HL-60/S4 (cell line): ENCODE data around the gene OGDH.

ENCODE experiments used
- in situ Hi-C: fragments of 300-500 bp; cut with MboI; formaldehyde crosslinking; loops from 2 replicates; pipeline ENCODE4 v1.14.3; 2022; ENCODE audit warnings: low sequenced_read_pairs

OGDH gene

GRCh38 chr7:44636041-44636584 is 29.7 kb downstream of the OGDH start:
- in situ Hi-C loops, result no loop called here

- in situ Hi-C loops, result no loop called here
These were observed 30.5 kb downstream of the OGDH start for GRCh38 chr7:44636926-44637325.

DNA sequence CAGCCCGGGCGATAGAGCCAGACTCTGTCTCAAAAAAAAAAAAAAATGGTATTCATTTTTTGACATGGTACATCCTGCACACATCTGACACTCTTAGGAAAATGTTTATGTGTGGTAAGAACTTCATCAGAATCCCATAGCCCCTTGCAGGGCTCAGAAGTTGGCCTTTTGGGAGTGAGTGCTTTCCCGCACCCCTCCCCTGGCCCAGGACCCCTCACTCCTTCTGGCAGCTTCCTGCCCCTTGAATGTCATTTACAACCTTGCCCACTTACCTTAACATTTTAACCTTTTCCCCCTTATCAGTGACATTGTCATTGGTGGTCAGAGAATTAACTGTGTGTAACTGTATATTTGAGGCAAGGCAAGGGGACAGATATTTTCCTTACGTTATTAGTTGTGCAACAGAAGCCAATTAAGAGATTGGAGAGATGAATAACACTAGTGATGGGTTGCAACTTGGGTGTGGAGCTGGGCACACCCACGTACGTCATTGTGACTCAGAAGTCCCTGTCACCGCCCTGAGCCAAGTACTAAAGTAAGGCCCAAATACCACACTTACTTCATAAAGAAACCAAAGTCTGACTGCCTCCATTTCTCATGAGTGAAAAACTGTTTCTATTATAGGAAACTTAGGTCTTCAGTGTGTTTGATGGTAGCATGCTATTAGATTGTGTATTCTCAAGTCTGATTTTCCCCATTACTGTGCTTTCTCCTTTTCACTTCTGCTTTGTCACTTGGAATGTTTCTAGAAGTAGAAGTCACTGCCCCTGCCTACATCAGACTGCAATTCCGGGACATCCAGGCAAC is 31.6 kb downstream of the OGDH start:
- in situ Hi-C loops, result no loop called here

DNA sequence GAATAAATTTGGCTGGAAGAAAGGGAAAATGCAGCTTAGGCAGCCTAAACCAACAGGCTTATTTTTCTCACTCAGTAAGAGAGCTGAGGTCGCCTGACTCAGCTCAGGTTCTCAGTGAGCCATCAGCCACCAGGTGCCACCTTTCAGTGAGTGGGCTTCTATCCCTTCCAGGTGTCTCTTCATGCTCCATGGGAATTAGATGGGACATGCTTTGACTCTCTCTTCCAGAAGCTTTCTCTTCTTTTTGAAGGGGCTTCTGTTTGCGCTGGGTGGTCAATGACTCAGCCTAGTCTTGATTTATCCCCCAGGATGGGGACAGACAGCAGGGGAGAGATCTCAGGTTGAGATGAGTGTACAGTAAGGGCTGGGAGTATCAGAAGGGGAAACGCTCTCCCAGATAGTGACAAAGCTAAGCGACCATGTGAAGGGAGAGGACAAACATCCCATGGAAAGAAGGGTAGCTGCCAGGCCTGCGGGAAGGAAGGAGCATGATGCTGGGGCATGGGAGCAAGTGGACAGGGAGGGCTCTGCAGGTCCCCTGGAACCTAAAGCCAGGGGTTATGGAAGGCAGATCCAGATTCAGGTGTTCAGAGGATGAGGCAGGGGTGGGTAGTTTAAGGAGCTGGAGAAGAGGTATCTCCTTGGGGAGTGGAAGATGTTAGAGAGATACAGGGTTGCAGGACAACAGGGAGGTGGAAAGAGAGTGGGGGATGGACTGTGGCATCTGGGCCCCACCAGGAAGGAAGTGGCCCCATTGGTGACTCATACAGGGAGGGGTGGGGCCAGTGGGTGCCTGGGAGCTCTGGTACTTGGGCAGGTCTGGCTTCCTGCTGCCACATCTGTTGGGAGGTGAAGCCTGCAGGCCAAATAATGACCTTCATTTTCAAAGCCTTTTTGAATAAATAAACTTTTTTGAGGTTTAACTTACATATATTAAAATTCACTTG is 32.5 kb downstream of the OGDH start:
- in situ Hi-C loops, result no loop called here

GRCh38 chr7:44639671-44640321 is 33.4 kb downstream of the OGDH start:
- in situ Hi-C loops, result no loop called here

DNA sequence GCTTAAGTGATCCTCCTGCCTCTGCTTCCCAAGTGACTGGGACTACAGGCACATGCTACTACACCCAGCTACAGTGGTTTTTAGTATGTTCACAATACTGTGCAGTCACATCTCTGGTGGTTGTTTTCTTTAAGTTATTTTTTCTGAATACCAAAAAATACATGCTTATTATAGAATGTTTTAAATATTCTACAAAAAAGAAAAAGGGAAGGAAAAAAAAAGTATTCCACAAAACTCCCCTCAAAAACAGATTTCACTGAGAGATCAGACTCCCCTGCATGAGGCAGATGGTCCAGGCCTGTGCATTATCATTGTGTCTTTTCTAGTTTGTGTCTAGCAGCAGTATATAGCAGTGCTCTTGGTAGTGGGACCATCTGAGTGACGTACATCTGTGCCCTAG is 36.8 kb downstream of the OGDH start:
- in situ Hi-C loops, result no loop called here

DNA sequence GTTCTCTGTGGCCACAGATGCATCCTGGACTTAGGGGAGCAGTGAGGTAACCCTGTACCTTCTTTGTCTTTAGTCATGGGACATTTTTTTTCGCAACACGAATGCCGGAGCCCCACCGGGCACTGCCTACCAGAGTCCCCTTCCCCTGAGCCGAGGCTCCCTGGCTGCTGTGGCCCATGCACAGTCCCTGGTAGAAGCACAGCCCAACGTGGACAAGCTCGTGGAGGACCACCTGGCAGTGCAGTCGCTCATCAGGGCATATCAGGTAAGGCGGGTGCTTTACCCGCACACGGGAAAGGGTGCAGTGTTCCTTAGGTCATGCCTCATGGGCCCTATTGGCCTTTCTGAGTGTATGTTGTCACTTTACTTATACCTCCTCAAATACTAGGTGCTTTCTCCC is 38.8 kb downstream of the OGDH start:
- in situ Hi-C loops, result no loop called here

- in situ Hi-C loops, result no loop called here
These were observed 39.3 kb downstream of the OGDH start for GRCh38 chr7:44645696-44646095.

GRCh38 chr7:44646176-44646920 is 39.9 kb downstream of the OGDH start:
- in situ Hi-C loops, result no loop called here

DNA sequence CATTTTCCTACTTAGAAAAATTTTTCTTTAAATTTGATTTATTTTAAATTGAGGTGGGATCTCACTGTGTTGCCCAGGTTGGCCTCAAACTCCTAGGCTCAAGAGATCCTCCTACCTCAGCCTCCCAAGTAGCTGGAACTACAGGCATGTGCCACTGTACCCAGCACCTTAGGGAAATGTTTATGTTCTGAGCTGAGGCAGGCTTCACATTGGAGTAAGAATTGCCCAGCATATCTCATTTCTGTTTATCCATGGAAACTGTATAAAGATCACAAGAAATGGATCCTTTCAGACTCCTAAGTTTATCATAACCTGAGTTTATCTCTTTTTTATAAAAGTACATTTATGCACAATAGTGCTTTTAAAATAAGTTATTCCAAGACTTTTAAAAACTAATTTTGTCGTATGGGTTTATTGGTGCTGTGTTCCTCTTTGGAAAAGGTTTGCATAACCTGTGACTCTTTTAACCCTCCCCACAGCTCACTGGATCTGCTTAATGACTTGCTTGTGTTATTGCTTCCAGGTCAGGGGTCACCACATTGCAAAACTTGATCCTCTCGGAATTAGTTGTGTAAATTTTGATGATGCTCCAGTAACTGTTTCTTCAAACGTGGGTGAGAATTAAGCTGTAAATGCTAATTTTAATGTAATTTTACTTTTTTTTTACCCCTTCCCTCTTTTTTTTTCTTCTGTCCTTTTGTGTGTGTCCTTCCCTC is 40.7 kb downstream of the OGDH start:
- in situ Hi-C loops, result no loop called here

DNA sequence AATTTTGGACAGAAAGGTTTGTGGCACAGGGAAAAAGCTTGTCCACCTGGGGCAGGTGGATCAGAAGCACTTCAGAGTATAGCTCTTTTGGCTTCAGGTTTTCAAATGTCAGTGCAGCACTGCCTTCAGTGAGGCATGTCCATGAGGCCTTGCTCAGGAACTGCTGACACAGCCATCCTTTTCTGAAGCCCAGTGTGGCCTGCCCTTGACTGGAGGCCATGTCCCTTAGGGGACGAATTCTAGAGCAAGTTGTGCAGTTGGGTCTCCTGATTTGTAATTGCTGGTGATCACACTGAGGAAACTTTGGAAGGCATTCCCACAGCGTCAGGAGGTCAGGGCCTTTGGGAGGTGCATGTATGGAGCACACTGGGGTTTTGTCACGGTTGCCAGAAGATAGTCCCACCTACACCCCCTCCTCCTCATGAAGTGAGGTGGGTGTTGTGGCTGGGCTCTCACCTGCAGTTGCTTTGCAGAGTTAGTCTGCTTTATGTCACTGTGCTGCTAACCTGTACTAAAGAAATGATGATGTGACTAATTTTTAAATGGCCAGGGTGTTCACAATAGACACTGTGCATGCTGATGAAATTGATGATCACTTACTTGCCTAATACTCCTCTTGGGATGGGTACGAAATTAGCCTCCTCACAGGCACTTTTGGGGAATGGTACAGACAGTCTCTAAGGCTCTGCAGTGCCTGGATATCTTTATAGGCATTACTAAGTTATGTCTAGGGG is 41.7 kb downstream of the OGDH start:
- in situ Hi-C loops, result no loop called here

- in situ Hi-C loops, result no loop called here
These were observed 43.8 kb downstream of the OGDH start for GRCh38 chr7:44650242-44650641.

DNA sequence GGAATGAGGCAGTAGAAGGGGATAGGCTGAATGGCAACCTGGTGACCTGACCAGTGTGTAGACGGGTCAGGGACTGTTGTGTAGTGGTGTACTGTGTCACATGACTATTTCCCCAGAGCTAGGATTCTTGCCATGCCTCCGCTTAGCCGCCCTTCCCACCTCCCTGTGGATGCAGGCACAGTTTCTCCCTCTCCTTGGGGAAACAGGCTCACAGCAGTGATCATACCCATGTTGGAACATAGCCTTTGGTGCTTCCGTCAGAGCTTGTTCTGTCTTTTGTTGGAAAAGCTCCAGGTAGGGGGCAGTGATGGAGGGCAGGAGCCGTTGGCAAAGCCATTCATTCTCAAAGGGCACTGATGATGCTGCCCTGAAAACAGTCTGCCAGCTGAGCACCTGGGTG is 44.3 kb downstream of the OGDH start:
- in situ Hi-C loops, result no loop called here

DNA sequence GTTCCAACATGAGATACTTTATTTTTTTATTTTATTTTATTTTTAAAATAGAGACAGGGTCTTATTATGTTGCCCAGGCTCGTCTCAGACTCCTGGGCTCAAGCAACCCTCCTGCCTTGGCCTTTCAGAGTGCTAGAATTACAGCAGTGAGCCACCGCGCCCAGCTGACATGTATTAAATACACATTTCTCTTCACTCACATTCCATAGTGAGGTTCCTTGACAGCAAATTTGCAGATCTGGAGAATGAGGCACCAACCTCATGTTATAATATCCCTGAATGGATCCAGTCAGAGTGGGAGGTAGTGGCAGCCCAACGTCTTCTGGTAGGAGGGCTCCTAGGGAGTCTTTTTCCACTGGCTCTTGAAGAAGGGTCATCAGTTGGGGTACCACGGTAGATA is 46.1 kb downstream of the OGDH start:
- in situ Hi-C loops, result no loop called here

GRCh38 chr7:44654255-44654796 is 47.9 kb downstream of the OGDH start:
- in situ Hi-C loops, result no loop called here

DNA sequence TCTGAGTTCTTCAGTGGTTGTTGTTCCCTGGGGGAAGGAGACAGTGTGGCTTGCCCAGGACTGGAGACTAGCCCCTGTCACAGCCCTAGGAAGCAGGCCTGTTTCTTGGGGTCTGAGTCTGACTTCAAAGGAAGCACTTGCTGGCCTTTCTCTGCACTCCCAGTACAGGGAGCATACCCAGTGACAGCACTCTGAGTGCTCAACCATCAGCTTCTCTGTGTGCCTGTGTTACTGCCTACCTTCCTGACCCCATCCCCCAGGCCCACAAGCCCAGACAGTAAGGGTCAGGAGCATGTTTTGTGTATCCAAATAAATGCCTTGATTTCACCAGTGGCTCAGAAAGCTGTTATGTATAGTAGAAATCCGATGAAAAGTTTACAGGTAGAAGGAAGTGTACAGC is 48.9 kb downstream of the OGDH start:
- in situ Hi-C loops, result no loop called here

- in situ Hi-C loops, result no loop called here
These were observed 52.6 kb downstream of the OGDH start for GRCh38 chr7:44658979-44659378.

GRCh38 chr7:44661233-44661632 is 54.8 kb downstream of the OGDH start:
- in situ Hi-C loops, result no loop called here
